HG02798 (cell line): Measurements from ENCODE around the gene C2orf76.
A peak's percentile ranks its signal among the peaks of the same experiment; 100 is the strongest.
"Not testable (repeated sequence)": the region's sequence is repeated elsewhere in the genome, so short reads cannot be mapped to it uniquely, and the experiment has no call there.

Experiments used
- ATAC-seq: cut with Tn5 transposase; IDR thresholded peaks from one replicate; pipeline ENCODE4 v1.9.1; 2021; ENCODE audit warnings: mild to moderate bottlenecking; ENCODE audit not compliant: unreplicated experiment, poor library complexity

C2orf76 gene

GRCh38 chr2:119366649-119367471 is at the start of gene C2orf76, which contains the start of gene DBI:
Gene C2orf76 (minus strand): TSS chr2:119366834. CDS start chr2:119339959, 26,875 bp downstream.
Gene DBI (plus strand): TSS chr2:119366977. CDS start chr2:119367052, 75 bp downstream.
- peak; percentile 97 for ATAC-seq

DNA sequence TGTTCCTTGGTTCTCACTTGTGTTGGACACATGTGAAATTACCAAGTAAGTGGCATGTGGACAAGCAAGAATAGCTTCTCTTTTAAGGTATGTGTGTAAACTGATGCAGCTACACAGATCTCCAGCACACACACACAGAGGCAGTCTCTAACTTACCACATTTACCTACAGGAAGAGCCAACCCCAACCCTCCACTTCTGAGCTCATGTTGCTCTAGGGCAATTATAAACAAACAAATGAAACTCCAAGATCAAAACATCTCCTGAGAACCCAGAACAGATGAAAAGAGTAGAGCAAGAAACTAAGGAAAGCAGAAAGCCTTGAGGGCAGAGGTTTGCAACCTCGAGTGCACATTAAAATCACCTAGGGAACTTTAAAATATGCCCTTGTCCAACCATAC is 49.0 kb upstream of the C2orf76 start:
- no peak for ATAC-seq

DNA sequence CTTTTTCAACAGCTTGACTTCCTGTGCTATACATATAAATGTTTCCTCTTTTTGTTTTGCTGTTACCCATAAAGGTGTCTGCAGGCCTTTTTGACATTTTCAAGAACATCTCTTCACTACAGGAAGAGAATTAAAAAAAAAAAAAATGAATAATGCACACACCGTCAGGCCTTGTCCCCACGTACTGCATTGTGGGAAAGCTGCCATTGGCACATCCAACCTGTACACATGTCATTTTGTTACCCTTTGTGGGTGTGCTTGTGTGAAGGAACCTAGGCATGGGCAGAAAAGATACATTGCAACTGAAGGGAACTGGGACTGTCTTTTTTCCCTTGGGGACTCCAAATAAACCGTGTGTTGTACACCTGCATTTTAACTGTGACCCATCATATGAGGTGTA is 48.3 kb upstream of the C2orf76 start:
- ATAC-seq, result no peak

- no peak for ATAC-seq
These were observed 42.9 kb upstream of the C2orf76 start for GRCh38 chr2:119409506-119409905.

DNA sequence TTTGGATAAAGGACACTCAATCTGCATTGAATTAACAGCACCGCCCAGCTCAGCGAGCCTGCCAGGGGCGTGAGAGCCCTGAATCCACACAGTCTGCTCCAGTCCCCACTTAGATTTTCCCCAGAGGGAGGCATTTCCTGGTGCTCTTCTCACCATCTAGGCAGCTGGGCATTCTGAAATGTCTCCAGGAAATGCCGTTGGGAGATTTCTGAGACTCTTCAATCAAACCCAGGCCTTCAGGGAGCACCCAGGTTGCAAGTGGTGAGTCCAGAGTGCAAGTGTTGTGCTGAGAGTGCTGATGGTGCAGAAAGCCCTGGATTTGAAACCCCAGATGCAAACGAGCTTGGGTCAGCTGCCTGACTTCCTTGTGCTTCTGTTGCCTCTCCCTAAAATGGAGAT is 41.6 kb upstream of the C2orf76 start:
- no peak for ATAC-seq

DNA sequence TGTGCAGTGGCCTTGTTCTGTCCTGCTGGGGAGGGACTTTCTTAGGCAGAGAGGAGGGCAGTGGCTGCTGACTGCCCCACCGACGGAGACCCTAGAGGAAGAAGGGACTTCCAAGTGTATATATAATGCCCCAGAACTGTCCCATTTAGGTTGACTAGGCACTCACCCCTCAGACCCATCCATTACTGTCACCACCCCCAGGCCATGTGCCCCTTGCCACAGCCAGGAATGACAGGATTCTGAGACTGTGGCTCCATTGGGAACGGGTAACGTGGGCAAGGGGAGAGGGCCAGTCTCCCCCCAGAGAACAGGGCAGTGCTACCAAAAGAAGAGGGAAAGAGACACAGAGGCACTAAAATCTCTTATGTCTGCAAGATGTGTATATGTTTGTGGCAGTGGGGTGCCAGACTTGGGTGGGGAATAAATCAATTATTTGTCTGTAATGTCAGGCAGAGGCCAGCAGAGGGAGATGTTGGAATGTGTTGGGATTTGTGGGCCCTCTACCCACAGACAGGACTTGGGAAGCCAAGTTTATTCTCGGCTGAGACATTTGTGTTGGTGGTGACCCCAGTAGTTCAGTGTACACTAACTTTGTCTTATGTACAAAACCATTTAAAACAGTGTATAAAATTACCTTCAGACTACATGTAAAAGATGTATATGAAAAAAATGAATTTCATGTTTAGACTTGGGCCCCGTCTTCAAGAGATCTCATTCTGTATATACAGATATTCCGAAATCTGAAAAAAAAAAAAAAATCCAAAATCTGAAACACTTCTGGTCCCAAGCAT is 41.0 kb upstream of the C2orf76 start:
- peak; percentile 50 for ATAC-seq

- ATAC-seq, result no peak
These were observed 38.5 kb upstream of the C2orf76 start for GRCh38 chr2:119405151-119405550.

GRCh38 chr2:119403618-119404017 is 37.0 kb upstream of the C2orf76 start:
- ATAC-seq, result not testable (repeated sequence)

GRCh38 chr2:119402645-119403560 is 36.3 kb upstream of the C2orf76 start:
- no peak for ATAC-seq

GRCh38 chr2:119402106-119402505 is 35.5 kb upstream of the C2orf76 start:
- no peak for ATAC-seq

DNA sequence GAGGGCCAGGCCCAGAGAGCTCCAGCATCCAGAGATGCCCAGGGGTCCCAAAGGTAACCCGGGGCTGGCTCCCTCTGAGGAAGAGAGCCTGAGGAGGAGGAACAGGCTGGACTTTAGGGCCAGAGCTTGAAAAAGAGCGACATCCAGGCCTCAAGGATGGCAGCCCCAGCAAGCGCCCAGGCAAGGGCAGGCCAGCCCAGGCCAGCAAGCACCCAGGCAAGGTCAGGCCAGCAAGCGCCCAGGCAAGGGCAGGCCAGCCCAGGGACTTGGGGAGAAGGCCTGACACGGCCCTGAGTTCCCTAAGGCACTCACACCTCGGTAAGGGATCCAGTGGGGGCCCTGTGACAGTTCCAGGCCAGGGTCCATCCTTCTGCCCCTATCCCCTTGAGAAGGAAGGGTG is 30.6 kb upstream of the C2orf76 start:
- ATAC-seq, result no peak

DNA sequence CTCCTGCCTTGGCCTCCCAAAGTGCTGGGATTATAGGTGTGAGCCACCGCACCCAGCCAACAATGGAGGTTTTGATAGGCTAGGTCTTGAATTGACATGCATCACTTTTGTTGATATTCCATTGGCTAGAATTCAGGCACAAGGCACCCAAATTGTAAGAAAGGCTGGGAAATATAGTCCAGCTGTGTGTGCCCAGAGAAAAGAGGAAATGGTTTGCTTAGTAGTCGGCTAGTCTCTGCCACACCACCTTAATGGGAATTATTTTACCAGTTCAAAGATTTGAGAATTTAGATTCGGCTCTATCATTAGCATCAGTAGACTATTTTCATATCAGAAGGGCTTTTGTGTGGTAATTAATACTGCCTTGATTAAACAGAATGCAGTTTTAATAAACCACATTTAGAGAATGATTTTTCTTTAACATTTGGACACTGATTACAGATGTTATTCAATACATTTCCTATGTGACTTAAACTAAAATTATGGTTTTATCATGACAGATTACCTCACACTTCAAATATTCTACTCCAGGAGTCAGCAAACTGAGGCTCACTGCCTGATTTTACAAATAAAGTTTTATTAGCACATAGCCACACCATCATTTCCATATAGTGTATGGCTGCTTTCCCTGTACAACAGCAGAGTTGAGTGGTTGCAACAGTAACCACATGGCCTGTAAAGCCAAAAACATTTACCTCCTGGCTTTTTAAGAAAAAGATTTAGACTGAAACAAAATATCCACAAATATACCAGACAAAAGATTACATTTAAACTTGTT is 27.5 kb upstream of the C2orf76 start:
- ATAC-seq, result no peak

DNA sequence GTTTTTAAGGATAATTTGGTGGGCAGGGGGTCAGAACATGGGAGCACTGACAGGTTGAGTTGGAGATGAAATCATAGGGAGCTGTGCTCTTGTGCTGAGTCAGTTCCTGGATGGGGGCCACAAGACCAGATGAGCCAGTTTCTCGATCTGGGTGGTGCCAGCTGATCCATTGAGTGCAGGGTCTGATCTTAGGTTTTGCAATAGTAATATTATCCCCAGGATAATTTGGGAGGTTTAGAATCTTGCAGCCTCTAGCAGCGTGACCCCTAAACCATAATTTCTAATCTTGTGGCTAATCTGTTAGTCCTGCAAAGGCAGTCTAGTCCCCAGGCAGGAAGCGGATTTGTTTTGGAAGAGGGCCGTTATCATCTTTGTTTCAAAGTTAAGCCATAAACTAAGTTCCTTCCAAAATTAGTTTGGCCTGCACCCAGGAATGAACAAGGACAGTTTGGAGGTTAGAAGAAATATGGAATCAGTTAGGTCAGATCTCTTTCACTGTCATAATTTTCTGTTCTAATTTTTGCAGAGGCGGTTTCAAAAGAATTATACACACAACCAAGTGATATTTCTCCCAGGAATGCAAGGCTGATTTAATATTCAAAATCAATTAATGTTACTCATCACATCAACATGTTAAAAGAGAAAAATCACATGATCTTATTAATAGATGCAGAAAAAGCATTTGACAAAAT is 23.1 kb upstream of the C2orf76 start:
- no peak for ATAC-seq

DNA sequence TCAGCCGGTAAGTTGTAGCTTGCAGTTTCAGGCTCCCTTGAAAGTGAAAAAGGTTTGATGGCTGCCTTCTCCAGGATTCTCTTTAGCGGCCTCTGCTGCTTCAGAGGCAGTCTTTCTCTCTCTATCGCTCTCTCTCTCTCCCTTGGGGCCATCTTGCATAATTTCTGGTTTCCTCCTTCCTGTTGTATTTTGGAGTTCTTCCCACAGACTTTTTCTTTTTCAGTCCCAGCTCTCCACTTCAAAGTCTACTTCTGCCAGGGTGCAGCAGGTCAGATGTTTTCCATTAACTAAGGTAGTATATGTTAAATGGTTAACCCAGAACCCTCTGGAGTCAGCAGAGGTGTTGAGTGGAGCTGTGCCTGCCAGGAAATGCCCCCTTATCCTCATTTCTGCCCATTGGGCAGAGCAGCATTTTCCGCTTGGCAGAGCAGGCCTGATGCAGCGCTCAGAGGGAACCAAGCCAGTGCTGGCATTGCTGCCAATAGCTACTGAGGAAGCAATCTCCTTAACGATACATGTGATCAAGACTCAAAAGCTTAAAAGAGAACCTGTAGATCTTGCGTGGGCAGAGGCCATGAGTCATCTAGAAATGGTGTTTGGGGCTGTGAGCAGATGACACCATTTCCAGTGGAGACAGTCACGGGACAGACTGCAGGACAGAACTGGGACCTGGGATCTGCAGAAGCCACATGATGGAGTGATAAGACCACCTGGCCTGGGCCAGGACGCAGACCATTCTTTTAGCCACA is 20.9 kb upstream of the C2orf76 start:
- ATAC-seq, result peak; percentile 88

GRCh38 chr2:119385466-119385865 is 18.8 kb upstream of the C2orf76 start:
- ATAC-seq, result no peak

DNA sequence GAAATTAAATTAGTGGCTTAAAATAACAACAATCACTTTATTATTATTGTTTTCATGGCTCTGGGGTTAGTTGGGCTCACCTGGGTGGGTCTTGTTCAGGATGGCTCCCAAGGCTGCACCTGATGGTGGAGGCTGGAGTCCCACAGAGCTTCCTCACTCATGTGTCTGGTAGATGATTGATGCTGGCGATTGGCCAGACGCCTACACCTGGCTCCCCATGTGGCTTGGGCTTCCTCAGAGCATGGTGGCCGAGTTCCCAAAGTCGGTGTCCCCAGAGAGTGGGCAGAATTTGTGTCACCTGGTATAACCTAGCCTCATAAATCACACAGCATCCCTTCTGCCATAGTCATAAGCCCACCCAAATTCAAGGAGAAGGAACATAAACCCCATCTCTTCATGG is 18.3 kb upstream of the C2orf76 start:
- ATAC-seq, result no peak

DNA sequence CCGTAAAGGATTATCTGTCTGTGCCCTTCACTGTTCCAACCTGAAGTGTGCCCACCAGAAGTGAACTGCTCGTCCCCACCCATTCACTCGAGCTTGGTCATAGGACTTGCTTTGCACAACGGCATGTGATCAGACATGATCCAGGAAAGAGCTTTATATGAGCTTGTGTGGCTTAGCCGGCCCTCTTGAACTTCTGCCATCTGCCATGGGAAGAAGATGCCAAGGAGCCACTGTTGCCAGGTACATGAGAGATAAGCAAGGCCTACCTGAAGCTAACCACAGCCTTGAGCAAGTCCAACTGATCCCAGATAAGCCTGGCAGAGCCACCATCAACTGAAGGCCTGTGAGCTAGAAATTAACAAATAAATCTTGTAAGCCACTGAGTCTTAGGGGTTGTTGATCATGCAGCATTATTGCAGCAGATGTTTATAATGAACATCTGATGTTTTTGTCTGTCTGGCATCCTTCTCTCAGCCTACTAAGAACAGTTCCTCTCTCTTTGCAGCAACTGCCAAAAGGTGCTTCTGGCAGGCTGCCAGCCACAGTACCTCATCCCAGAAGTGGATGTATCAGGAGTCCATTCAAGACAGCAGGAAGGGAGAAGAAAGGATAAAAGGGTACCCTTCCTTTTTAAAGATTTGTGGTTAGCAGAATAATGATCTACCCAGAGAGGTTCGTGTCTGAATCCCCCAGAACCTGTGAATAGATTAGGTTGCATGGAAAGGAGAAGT is 16.9 kb upstream of the C2orf76 start:
- ATAC-seq, result no peak

DNA sequence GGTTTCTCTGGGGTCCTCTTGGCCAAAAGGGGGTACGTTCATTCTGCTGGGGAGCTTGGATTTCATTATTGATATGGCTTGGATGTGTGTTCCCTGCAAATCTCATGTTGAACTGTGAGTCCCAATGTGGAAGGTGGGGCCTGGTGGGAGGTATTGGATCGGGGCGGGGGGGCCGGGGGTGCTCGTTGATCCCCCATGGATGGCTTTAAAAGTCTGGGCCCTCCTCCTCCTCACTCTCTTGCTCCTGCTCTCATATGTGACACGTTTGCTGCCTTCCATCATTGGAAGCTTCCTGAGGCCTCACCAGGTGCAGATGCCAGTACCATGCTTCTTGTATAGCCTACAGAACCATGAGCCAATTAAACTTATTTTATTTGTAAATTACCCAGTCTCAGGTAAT is 11.9 kb upstream of the C2orf76 start:
- no peak for ATAC-seq
